DMS153 treated with DMSO at 0.1 percent for 48 hours (cell line): Measurements from ENCODE around the gene MPDU1.

Experiments used
- DNase-seq: peaks from one replicate; lab custom pipeline; 2025; ENCODE audit not compliant: unreplicated experiment; lab: John Stamatoyannopoulos, UW

The MPDU1 gene

GRCh38 chr17:7583253-7584109 is at the start of gene MPDU1:
MPDU1 (plus strand) TSS chr17:7583852; CDS start chr17:7583863, 11 bp downstream.
- DNase-seq = peak; percentile 78

DNA sequence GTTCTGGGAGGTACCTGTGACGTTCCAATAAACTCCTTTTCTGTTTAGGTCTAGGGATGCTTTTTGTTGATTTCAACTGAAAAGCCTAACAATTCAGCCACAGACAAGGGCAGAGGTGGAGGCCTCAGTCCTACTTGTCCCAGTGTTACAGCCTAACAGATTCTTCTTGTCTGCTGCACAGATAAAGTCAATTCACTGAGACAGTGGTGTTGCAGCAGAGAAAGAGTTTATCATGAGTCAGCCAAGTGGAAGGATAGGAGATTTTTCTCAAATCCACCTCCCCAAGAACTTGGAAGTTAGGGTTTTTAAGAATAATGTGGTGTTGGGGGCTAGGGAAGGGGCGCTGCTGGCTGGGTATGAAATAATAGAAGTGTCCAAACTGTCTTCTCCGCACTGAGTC is 45.6 kb upstream of the MPDU1 start:
- DNase-seq = no peak

GRCh38 chr17:7538891-7539545 is 44.6 kb upstream of the MPDU1 start:
- no peak for DNase-seq

DNA sequence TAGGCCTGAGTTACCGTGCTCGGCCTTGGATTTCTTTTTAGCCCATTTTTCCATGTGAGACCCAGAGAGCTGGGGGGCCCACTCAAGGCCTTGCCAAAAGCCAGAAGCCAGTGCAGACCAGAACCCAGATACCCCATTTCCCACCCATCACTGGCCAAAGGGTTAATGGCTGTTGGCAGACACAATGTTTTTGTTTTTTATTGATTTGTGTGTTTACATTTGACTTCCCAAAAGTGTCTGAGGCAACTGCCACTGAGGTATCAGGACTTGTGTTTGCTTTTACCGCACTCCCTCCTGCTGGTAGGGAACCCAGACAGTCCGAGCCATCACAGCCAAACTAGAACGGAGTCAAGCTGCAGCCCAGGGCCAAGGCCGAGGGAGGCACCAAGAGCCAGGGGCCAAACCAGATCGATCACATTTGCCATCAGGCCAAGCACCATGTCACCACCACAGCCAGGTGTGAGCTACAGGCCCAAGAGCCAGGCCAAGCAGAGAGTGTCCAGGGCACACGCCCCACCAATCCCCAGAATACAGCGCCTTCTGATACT is 42.5 kb upstream of the MPDU1 start:
- DNase-seq = no peak

DNA sequence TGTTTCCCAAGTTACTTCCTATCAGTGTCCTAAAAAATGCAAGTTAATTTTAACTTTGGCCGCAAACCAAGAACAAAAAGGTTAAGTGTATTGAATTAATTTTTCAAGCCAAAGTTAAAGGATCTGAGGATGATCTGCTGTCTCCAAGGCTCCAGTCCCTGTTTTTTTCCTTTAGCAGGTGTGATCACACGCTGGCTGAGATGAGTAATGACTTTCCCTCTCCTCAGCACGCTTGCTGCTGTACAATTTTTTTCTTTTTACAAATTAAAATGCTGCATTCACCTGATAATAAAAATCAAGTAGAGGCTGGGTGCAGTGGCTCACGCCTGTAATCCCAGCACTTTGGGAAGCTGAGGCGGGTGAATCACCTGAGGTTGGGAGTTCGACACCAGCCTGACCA is 38.7 kb upstream of the MPDU1 start:
- no peak for DNase-seq

- no peak for DNase-seq
Observed at GRCh38 chr17:7548585-7549400, 34.9 kb upstream of the MPDU1 start, which contains the start of gene TNFSF12. TNFSF12 (plus strand) TSS chr17:7549058; CDS start chr17:7549154, 96 bp downstream.

- no peak for DNase-seq
Observed at GRCh38 chr17:7549401-7550055, 34.1 kb upstream of the MPDU1 start.

DNA sequence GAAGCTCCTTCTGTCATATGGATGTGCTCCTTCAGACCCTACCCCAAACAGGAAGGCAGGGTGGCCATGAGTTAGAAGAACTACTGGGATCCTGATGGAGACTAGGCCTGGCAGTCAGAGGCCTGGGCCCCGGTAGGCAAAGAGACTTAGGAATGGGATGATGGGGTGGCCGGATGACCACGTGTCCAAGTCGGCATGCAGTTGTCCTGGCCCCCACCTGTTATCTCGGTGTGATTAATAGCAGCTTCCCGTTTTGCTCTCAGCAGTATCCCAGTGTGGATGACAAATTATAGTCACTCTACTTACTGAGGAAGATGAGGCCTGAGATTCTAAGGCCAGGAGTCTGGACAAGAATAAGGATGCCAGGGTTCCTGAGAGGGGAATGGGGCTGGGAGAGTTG is 33.3 kb upstream of the MPDU1 start:
- no peak for DNase-seq

DNA sequence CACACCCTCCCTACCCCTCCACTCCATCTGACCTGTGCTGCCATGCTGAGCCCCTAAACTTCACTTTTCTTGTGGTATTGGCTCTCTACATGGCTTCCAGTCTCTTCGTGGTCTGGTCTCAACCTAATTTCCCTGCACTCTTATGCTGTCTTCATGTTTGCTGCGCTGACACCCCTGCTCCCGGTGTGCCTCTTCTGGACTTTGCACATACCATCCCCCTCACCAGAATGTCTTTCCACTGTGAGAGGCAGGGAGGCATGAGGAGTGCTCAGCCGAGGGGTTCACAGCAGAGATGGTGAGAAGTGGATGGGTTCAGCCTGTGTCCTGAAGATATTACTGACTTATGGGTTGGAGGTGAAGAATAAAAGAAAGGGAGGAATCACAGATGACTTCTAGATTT is 32.3 kb upstream of the MPDU1 start:
- no peak for DNase-seq

- DNase-seq = no peak
Observed at GRCh38 chr17:7552621-7553051, 31.0 kb upstream of the MPDU1 start.

- DNase-seq = no peak
Observed at GRCh38 chr17:7553356-7553755, 30.3 kb upstream of the MPDU1 start.

GRCh38 chr17:7555320-7555948 is 28.2 kb upstream of the MPDU1 start:
- DNase-seq = no peak

GRCh38 chr17:7556627-7557026 is 27.0 kb upstream of the MPDU1 start:
- no peak for DNase-seq

DNA sequence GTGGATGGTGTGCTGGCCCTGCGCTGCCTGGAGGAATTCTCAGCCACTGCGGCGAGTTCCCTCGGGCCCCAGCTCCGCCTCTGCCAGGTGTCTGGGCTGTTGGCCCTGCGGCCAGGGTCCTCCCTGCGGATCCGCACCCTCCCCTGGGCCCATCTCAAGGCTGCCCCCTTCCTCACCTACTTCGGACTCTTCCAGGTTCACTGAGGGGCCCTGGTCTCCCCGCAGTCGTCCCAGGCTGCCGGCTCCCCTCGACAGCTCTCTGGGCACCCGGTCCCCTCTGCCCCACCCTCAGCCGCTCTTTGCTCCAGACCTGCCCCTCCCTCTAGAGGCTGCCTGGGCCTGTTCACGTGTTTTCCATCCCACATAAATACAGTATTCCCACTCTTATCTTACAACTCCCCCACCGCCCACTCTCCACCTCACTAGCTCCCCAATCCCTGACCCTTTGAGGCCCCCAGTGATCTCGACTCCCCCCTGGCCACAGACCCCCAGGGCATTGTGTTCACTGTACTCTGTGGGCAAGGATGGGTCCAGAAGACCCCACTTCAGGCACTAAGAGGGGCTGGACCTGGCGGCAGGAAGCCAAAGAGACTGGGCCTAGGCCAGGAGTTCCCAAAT is 26.4 kb upstream of the MPDU1 start:
- DNase-seq = no peak

GRCh38 chr17:7557775-7558543 is 25.7 kb upstream of the MPDU1 start:
- peak; percentile 54 for DNase-seq

DNA sequence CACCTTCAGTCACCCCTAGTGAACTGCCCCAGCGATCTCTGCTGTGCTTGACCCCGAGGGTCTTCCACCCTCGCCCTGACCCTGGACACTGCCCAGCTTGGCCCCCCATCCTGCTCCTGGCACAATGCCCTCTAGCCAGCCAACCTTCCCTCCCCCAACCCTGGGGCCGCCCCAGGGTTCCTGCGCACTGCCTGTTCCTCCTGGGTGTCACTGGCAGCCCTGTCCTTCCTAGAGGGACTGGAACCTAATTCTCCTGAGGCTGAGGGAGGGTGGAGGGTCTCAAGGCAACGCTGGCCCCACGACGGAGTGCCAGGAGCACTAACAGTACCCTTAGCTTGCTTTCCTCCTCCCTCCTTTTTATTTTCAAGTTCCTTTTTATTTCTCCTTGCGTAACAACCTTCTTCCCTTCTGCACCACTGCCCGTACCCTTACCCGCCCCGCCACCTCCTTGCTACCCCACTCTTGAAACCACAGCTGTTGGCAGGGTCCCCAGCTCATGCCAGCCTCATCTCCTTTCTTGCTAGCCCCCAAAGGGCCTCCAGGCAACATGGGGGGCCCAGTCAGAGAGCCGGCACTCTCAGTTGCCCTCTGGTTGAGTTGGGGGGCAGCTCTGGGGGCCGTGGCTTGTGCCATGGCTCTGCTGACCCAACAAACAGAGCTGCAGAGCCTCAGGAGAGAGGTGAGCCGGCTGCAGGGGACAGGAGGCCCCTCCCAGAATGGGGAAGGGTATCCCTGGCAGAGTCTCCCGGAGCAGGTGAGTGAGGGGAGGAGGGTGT is 24.9 kb upstream of the MPDU1 start, which contains the start of gene TNFSF13:
Gene TNFSF13 (plus strand): TSS at position 207 of the 776 bp plus-strand sequence. CDS start 290 bp downstream, at position 497.
- DNase-seq = no peak

GRCh38 chr17:7559320-7560171 is 24.1 kb upstream of the MPDU1 start:
- no peak for DNase-seq
